ENCODE data around the gene OR1A2. TPM values are rescaled to one million over a fixed set of nuclear protein-coding genes. Genes with fewer than 3 reads are reported as not detected.

OR1A2 gene
- not detected in 2 replicates for total RNA-seq (2011; cell fraction: chromatin; rRNA removed; ENCODE audit: low replicate concordance)
- total RNA-seq (2011; cell fraction: nucleolus; rRNA removed): not detected in 2 replicates
- not detected in 2 replicates for total RNA-seq (2011; cell fraction: nucleoplasm; rRNA removed)
- total RNA-seq (2014; rRNA removed) (not detected in 2 replicates), total RNA-seq (2014; rRNA removed; fragmentation: Illumina TruSeq; extraction: Trizol) (not detected in 2 replicates), total RNA-seq (2015; rRNA removed; fragmentation: Illumina TruSeq; extraction: Trizol) (not detected in 2 replicates), total RNA-seq (2021) (not detected in 2 replicates), polyA plus RNA-seq (2011; rRNA removed) (not detected in 2 replicates), polyA plus RNA-seq (2014; fragmentation: Illumina TruSeq; extraction: Trizol) (not detected in 2 replicates), polyA plus RNA-seq (2014; fragmentation: Nextera tagmentation; extraction: Ambion mirVana) (not detected), polyA plus RNA-seq (2014; rRNA removed) (not detected in 2 replicates), polyA minus RNA-seq (2011; rRNA and poly(A)+ RNA removed) (not detected in 2 replicates), Bru-seq, nascent RNA (not detected), BruChase-seq, experiment 1, labeled RNA remaining after a 2-hour chase (not detected), BruChase-seq, experiment 2, labeled RNA remaining after a 6-hour chase (not detected)
- not detected in 2 replicates for polyA plus RNA-seq (2011; cell fraction: cytosol; rRNA removed)
- polyA plus RNA-seq (2011; cell fraction: nucleus; rRNA removed): not detected in 2 replicates
- not detected in 2 replicates for polyA plus RNA-seq (2012)
- polyA minus RNA-seq (2011; cell fraction: cytosol; rRNA and poly(A)+ RNA removed): not detected in 2 replicates
- polyA minus RNA-seq (2011; cell fraction: nucleus; rRNA and poly(A)+ RNA removed): not detected in 2 replicates
- long read RNA-seq, experiment 1: 0 reads
- long read RNA-seq, experiment 2: 0 reads
- long read RNA-seq, experiment 3: 0 reads

- no peaks in the 10 kb centered on the region for H3K36me3 ChIP-seq (ENCODE audit: control insufficient read depth, insufficient read depth, low read length)
- intact Hi-C loops (cut with micrococcal nuclease): no loop called here
- H3K27ac ChIP-seq (ENCODE audit: extremely low read depth, low read depth, low read length): no peak within 1 kb of the TSS
- WGBS (ENCODE audit: insufficient coverage, low coverage, missing lambda C conversion rate): 0% methylated on average over 4 of the region's 4 CpGs
- no TSS peak for BruUV-seq (replicated peaks)
- no peak within 1 kb of the TSS for H3K4me3 ChIP-seq
- CTCF ChIA-PET (ENCODE audit: low intra/inter-chr PET ratio): no interaction called here
- H3K9me1 ChIP-seq (ENCODE audit: control insufficient read depth, insufficient read depth, low read length): no peaks in the 10 kb centered on the region
- no peak within 1 kb of the TSS for H2AFZ ChIP-seq (ENCODE audit: low read depth, low read length)
- DNase-seq (ENCODE audit: extremely low read depth in 1 of 4, low spot score in 3 of 4): no peak
- H3K4me2 ChIP-seq (ENCODE audit: insufficient read depth, low read length): no peak within 1 kb of the TSS
- POLR2A ChIA-PET: no interaction called here
- no peak within 1 kb of the TSS for H3K9ac ChIP-seq (ENCODE audit: insufficient read depth in 1 of 2, low read depth in 2 of 2, low read length in 2 of 2)
- H3K27me3 ChIP-seq (ENCODE audit: control insufficient read depth in 2 of 2, insufficient read depth in 2 of 2, low read length in 2 of 2): no peaks in the 10 kb centered on the region
- H3K9me3 ChIP-seq (replicated peaks; ENCODE audit: control insufficient read depth, insufficient read depth, low read depth, low read length): no peaks in the 10 kb centered on the region
- H3K79me2 ChIP-seq (ENCODE audit: control insufficient read depth, insufficient read depth, low read length): no peaks in the 10 kb centered on the region
- FAIRE-seq: no peak
- in situ Hi-C loops (cut with MboI): no loop called here
- no peaks in the 10 kb centered on the region for H4K20me1 ChIP-seq (replicated peaks; ENCODE audit: control insufficient read depth, insufficient read depth, low read length)
- no peaks in the 10 kb centered on the region for H3K4me1 ChIP-seq (replicated peaks in 1 of 2; ENCODE audit: control insufficient read depth in 2 of 2, insufficient read depth in 2 of 2, low read length in 2 of 2)
- no peak for ATAC-seq
- TF ChIP-seq POLR2AphosphoS2 (IDR thresholded peaks at IDR 0.05; ENCODE audit: low read length): no peak
- no peak for TF ChIP-seq YY1 (IDR thresholded peaks at IDR 0.05; ENCODE audit: borderline replicate concordance in 1 of 3, control insufficient read depth in 1 of 3, extremely low read depth in 1 of 3, insufficient read depth in 3 of 3, insufficient read length in 1 of 3, insufficient replicate concordance in 2 of 3, low read depth in 1 of 3, low read length in 2 of 3)
- no peak for TF ChIP-seq HEY1 (CRISPR knock-in tag; IDR thresholded peaks at IDR 0.05; ENCODE audit: borderline replicate concordance)
- no peak for TF ChIP-seq ZNF644 (tag; IDR thresholded peaks at IDR 0.05; ENCODE audit: low read depth)
- no peak for TF ChIP-seq TEAD1 (CRISPR knock-in tag; IDR thresholded peaks at IDR 0.05)
- TF ChIP-seq, protein P1, sequence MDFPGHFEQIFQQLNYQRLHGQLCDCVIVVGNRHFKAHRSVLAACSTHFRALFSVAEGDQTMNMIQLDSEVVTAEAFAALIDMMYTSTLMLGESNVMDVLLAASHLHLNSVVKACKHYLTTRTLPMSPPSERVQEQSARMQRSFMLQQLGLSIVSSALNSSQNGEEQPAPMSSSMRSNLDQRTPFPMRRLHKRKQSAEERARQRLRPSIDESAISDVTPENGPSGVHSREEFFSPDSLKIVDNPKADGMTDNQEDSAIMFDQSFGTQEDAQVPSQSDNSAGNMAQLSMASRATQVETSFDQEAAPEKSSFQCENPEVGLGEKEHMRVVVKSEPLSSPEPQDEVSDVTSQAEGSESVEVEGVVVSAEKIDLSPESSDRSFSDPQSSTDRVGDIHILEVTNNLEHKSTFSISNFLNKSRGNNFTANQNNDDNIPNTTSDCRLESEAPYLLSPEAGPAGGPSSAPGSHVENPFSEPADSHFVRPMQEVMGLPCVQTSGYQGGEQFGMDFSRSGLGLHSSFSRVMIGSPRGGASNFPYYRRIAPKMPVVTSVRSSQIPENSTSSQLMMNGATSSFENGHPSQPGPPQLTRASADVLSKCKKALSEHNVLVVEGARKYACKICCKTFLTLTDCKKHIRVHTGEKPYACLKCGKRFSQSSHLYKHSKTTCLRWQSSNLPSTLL (IDR thresholded peaks at IDR 0.05): no peak
These were observed at the start of gene OR1A2 for GRCh38 chr17:3197219-3197618. OR1A2 (plus strand) TSS chr17:3197519; CDS start chr17:3197519, 0 bp downstream.
